ENCODE results near the gene SCYGR2. TPM values are rescaled to one million over a fixed set of nuclear protein-coding genes. Genes with fewer than 3 reads are reported as not detected.

The SCYGR2 gene
- total RNA-seq, 2 donors from 2014 or later = not detected

DNA sequence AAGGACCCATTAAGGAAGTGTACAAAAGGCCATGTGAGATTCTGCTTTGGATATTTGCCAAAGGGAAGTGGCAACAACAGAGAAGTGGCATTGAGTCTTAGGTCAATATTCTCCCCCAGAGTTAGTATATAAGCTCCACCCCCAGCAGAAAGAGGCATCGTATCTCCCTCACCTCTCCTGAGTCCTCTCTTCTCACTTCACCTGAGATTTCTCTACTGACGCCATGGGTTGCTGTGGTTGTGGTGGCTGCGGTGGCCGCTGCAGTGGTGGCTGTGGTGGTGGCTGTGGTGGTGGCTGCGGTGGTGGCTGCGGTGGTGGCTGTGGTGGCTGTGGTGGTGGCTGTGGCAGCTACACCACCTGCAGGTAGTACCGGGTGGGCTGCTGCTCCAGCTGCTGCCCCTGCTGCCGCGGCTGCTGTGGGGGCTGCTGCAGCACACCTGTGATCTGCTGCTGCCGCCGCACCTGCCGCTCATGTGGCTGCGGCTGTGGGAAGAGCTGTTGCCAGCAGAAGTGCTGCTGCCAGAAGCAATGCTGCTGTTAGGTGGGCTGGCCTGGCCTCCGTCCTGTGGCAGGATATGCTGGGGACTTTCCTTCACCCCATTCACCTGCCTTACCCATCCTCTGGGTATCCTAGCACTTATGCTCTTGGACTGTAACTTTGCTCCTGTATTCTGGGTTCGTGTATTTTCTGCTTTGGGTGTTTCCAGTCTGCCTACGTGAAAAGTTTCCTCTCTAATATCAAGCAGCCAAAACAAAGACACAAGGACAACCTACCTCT, 10.1 kb downstream of the SCYGR2 start:
- intact Hi-C loops (cut with DNase I) = no loop called here
- no peak for DNase-seq (ENCODE audit: low spot score)

DNA sequence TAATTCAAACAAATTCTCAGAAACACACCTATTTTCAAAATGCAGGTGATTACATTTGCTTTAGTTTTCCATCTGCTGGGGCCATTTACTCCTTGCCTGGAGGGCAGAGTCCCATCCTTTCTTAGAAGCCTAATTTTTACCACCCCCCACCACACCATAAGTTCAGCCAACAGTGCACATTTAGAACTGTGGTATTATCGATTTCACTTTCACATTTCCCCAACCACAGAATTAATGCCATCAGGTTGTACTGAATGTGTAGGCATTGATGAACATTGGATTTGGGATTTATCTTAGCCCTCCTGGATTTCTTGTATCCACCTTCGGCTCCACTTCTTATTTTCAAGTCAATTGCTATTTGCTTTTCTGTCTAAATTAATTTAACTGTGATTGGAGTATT, 11.4 kb downstream of the SCYGR2 start:
- intact Hi-C loops (cut with DNase I) = no loop called here
- DNase-seq (ENCODE audit: low spot score) = no peak

DNA sequence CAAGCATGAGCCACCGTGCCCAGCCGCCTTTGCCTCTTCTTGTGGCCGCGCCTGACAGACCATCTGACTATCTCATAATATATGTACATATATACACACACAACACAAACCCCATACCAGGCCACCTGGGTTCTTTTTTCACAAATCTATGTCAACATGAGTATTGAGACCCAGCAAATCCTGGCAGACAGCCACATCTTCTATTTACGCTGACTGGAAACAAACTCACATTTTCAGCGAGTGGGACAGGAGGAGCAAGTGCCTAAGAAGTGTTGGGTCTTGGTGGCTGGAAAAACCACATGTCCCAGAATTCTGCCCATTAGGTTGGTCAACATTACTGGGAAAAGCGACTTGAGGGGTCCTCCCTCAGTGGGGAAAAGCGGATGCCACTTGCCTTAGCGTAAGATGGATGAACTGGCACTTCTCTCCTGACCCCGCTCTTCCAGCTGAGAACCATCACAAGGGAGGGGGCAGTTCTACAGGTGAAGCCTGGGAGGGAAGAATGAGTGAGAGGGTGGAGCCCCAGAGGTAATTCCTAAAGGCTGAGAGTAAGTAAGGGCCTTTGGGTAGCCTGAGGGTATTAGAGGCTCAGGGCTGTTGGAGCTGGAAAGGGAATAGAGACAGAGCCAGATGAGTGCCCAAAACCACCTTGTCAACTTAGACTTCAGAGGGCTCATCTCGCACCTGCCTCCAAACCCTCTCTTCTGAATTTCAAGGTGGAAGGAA, 14.0 kb downstream of the SCYGR2 start:
- no peak for DNase-seq (ENCODE audit: low spot score)

DNA sequence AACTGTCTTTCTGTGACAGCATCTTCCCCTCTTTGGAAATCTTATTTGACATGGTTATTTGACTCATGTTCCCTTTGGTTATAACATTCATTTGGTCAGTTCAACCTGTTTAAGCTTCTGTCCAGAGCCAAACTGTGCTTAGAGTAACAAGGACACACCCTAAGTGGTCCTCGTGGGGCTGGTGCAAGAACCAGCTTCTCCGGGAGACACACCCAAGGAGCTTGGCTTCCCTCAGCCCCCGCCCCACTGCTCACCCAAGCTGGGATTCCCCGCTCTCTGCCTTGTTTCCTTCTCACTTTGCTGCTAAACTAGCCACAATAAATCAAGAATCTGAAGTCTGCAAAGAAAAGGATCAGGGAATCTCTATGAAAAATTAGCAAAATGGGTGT, 14.6 kb downstream of the SCYGR2 start:
- DNase-seq (ENCODE audit: low spot score) = no peak

More for the DNA sequence above, 14.0 kb downstream of the SCYGR2 start:
- intact Hi-C loops (cut with DNase I) = no loop called here

DNA sequence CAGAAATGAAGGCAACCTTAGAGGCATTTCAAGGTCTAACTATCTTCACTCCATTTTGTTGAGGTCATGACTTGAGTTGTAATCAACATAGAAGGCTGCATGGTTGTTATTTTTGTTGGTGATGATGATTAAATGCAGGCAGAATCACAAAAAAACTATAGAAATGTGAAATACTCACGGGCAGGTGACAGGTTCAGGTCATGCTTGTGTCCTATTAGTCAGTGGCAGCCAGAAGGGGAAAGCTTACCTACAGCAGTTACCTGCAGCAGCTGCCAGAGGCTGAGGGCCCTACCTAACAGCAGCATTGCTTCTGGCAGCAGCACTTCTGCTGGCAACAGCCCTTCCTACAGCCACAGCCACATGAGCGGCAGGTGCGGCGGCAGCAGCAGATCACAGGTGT, 15.6 kb downstream of the SCYGR2 start:
- no peak for DNase-seq (ENCODE audit: low spot score)
- intact Hi-C loops (cut with DNase I) = no loop called here

More for the DNA sequence above, 14.6 kb downstream of the SCYGR2 start:
- intact Hi-C loops (cut with DNase I) = no loop called here

DNA sequence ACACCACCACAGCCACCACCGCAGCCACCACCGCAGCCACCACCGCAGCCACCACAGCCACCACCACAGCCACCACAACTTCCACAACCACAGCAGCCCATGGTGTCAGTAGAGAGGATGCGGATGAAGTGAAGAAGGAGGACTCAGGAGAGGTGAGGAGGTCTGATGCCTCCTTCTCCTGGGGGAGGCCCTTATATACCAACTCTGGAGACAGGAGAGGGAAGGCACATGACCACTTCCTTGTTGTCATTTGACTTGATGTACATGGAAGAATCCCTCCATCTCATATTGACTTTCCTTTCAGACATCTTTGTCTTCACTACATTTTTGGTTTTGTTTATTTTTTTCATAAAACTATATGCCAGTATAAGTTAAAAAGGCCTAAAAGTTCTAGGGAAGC, 16.0 kb downstream of the SCYGR2 start, which contains the start of gene SCYGR3:
Gene SCYGR3 (minus strand): TSS at position 101 of the 400 bp plus-strand sequence. CDS start 0 bp downstream, at position 101.
- DNase-seq (ENCODE audit: low spot score) = no peak
- intact Hi-C loops (cut with DNase I) = loop anchor here in 1 of 2 donors (5.0 kb wide), 1 partner anchor 117 kb away; no protein-coding TSS in a partner anchor

DNA sequence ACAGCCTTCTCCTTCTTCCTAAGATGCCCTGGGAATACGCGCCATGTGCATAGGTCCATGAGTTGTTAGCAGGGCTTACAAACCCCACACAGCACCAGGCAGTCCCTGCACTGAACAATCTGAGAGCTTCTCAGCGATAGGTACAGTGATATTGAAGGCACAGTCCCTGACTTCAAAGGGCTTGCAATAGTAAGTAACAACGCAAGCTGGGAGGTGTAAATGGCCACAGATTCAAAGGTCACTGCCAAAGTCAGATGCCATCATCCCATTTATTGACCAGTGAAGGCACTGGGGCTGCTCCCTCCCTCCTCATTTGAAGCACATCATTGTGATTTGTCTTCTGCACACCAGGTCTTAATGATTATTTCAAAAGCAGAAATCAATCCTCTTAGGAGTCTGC, 16.5 kb downstream of the SCYGR2 start:
- DNase-seq (ENCODE audit: low spot score) = no peak
- intact Hi-C loops (cut with DNase I) = loop anchor here in 1 of 2 donors (5.0 kb wide), 1 partner anchor 118 kb away; no protein-coding TSS in a partner anchor

DNA sequence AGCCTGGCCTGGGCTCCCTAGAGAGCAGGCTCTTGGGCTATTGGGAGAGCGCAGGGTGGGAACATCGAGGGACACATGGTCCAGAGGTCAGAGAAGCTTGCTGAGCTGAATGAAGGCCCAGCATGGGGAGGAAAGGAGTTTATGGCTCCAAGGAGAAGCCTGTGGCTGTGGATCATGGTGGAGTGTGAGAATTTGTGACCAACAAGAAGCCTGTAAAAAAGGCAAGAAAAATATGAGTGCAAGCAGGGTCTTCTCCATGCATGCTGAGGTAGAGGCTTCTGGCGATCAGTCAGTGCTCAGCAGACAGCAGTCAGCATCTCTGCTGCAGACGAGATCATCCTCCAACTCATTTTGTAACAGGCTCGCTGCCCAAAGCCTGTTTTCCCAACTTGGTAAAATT, 17.2 kb downstream of the SCYGR2 start:
- intact Hi-C loops (cut with DNase I) = loop anchor here in 1 of 2 donors (5.0 kb wide), 1 partner anchor 119 kb away; no protein-coding TSS in a partner anchor
- no peak for DNase-seq (ENCODE audit: low spot score)

DNA sequence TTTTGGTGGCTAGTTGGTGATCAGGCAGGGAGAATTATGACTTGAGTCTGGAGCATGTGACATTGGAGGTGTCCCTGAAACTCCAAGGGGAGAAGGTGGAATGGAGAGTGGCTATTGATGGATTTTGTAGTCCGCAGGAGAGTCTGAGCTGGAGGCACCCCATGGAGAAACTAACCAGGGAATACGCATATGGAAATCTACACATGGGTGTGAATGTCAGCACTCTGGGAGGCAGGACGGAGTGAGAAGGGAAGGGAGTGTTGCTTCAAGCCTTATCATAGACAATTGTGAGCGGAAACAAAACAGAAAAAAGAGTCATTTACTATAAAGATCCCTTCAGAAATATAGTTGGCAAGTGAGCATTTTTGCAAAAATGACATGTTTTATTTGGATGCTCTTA, 17.9 kb downstream of the SCYGR2 start:
- DNase-seq (ENCODE audit: low spot score) = no peak
- intact Hi-C loops (cut with DNase I) = loop anchor here in 1 of 2 donors (5.0 kb wide), 1 partner anchor 119 kb away; no protein-coding TSS in a partner anchor

DNA sequence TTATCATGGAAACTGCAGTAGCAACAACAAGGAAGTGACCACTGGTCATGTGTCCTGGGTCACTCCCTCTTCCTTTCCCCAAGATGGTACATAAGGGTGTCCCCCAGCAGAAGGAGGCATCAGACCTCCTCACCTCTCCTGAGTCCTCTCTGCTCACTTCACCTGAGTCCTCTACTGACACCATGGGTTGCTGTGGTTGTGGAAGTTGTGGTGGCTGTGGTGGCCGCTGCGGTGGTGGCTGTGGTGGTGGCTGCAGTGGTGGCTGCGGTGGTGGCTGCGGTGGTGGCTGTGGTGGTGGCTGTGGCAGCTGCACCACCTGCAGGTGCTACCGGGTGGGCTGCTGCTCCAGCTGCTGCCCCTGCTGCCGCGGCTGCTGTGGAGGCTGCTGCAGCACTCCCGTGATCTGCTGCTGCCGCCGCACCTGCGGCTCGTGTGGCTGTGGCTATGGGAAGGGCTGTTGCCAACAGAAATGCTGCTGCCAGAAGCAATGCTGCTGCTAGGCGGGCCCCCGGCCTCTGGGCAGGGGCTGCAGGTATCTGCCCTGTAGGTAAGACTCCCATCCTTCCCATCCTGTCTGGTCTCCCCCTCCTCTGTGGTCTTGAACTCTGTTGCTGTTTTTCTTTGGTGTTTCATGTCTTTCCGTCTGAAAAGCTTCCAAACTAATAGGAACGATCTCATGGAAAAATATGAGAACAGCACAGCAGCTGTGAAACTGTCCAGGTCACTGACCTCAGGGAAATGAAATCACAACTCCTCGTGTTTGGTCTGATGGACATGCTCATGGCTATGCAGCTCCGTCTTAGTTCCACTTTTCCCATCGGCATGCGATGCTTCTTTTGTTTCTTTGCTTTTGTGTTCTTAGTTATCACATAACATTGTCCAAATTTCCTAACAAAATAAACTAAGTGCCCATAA, 18.9 kb downstream of the SCYGR2 start, which contains the start of gene SCYGR4:
Gene SCYGR4 (plus strand): TSS at position 183 of the 915 bp plus-strand sequence. CDS start 0 bp downstream, at position 183.
- intact Hi-C loops (cut with DNase I) = loop anchor here in 1 of 2 donors (5.0 kb wide), 1 partner anchor 120 kb away; no protein-coding TSS in a partner anchor
- no peak for DNase-seq (ENCODE audit: low spot score)

DNA sequence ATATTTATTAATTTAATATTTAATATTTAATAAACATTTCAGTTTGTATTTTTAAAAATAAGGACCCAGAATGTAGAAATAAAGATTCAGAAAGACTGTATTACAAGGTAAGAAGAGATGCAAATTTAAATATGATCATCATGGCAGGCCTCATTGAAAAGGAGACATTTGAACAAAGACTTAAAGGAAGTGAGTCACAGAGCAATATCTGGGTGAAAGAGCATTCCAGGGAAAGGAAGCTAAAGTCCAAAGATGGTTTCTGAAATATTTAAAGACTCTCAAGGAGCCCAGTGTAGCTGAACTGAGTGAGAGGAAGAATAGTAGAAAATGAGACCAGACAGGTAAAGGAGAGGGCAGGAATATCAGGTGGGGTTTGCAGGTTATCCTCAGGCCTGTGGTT, 24.5 kb downstream of the SCYGR2 start:
- DNase-seq (ENCODE audit: low spot score) = no peak
- intact Hi-C loops (cut with DNase I) = no loop called here

DNA sequence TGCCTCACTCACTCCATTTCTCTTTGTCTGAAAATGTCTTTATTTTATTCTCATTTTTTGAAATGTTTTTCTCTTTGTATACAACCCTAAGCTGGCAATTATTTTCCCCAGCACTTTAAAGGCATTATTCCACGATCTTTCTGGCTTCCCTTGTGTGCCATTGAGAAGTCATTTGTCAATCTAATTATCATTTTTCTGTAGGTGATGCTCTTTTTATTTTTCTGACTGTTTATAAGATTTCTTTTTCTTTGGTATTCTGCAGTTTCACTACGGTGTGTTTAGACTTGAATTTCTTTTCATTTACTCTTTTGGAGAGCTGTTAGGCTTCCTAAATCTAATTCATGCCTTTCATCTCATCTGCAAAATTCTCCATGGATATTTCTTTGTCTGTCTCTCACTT, 26.7 kb downstream of the SCYGR2 start:
- DNase-seq (ENCODE audit: low spot score) = no peak
- intact Hi-C loops (cut with DNase I) = no loop called here

DNA sequence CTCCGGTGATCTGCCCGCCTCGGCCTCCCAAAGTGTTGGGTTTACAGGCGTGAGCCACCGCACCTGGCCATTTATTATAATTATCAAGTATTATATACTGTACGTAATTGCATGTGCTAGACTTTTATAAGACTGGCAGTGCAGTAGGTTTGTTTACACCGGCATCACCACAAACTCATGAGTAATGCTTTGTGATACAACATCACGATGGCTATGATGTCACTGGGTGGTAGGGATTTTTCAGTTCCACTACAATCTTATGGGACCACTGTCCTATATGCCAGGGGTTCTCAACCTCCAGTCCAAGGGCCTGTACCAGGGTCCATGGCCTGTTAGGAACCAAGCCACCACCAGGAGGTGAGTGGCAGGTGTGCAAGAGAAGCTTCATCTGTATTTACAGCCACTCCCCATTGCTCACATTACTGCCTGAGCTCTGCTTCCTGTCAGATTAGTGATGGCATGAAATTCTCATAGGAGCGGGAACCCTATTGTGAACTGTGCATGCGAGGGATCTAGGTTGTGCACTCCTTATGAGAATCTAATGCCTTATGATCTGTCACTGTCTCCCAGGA, 28.0 kb downstream of the SCYGR2 start:
- intact Hi-C loops (cut with DNase I) = no loop called here
- DNase-seq (ENCODE audit: low spot score) = no peak

DNA sequence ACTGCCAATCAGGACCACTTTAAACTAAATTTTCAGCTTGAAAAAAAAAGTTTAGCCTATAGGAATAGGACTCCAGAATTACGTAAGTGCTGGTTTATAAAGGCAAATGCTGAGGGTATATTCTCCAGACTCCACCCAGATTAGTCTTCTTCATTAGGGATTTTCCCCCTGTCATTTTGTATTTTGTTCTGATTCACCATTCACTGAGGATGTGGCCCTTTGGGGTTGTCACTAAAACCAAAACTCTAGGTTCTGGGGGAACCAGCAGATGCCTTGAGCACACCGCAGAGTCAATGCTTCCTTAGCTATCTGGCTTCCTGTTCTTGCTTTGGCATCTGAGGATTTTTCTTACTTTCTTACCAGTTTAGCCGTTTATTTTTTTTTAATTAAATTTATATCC, 29.1 kb downstream of the SCYGR2 start:
- DNase-seq (ENCODE audit: low spot score) = no peak
- intact Hi-C loops (cut with DNase I) = no loop called here

DNA sequence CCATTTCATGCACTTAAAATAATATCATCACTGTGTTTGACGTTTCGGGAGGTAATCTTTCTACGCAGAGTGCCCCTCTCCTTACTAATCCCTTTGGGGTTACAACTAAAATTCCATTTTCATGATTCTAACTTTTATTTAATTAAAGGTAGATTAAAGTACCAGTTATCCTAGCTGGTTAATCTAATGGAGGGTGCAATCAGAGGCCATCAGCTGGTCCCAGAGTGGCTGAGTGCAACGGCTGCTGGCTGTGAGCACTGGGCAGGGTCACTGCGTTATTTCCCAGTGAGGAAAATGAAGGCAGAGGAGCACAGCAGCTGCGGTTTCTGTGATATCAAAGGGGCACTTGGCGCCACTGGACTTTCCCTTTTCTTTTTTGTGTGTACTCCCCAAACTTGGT, 30.7 kb downstream of the SCYGR2 start:
- intact Hi-C loops (cut with DNase I) = no loop called here
- DNase-seq (ENCODE audit: low spot score) = no peak

DNA sequence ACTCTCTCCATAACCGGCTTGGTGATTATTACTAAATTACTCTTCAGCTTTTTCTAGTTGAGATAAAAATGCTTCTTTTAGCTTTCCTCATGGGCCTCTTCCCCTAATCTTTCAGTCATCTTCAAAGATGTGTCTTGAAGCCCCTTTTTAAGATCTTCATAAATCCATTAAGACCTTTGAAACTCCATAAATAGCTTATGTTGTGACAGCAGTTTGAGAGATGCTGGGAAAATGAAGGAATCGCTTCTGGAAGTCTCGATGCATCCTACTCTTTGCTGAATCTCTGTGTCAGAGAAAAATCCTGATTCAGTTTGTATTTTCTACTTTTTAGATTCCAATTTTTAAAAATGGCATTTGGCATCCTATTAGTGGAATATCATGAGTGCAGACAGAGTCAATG, 31.6 kb downstream of the SCYGR2 start:
- intact Hi-C loops (cut with DNase I) = no loop called here
- DNase-seq (ENCODE audit: low spot score) = no peak

DNA sequence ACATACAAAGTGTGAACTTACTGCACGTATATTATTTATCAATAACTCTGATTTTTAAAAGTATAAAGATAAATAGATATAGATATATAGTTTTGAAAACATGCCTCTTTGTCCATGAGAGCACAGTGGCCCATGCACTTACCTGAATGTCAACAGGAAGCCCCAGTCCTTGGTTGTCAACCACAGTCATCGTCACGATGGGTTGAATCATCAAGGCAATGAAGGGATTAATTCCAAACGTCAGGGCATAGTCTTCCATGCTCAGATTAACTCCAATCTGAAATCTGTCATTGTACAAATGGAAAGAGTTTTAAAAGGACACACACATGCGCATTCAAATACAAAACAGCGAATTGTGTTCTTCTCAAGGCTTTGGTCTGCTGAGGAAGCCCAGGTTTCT, 34.1 kb downstream of the SCYGR2 start:
- intact Hi-C loops (cut with DNase I) = no loop called here
- no peak for DNase-seq (ENCODE audit: low spot score)

DNA sequence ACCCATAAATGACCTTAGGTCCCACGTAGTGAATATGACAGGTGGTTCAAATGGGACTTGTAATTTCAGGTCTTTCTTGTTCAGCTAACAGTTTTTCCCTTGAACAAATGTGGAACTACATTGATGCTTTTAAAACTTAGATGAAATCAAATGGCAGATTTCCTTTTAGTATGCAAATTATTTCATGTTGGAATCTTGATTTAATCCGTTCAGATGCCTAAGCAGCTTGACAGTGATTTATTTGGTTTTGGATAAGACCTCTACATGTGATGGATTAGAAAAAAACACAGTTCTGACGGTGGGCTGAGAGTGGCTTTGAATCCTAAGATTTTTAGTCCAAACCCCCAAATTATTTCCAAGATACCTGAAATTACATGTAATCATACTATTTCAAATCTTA, 35.5 kb downstream of the SCYGR2 start:
- intact Hi-C loops (cut with DNase I) = no loop called here
- DNase-seq (ENCODE audit: low spot score) = no peak

DNA sequence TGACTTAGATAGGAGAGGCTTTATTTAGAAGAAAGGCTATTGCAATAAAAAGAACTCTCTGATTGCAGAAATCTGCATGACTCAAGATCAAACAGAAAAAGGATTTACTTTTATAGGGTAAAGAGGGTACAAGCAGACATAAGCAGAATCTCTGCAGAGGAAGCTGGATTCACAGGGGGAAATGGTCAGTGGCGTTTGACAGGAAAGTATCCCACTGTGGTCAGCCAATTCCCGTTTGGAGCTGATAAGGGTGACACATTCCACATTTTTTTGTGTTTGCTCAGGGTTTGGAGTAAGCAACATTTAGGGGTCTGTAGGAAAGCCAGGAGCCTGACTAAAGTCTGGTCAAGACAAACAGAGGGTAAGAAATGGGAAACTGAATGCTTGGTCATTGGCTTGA, 44.0 kb downstream of the SCYGR2 start:
- DNase-seq (ENCODE audit: low spot score) = no peak
- intact Hi-C loops (cut with DNase I) = no loop called here

All from posterior vena cava (tissue), 2 donors.